Measurements from ENCODE around the gene GALNT13. TPM values are rescaled to one million over a fixed set of nuclear protein-coding genes. Genes with fewer than 3 reads are reported as not detected.

GALNT13 gene
- total RNA-seq, 1 donor from 2014 or later: 0.46 TPM

DNA sequence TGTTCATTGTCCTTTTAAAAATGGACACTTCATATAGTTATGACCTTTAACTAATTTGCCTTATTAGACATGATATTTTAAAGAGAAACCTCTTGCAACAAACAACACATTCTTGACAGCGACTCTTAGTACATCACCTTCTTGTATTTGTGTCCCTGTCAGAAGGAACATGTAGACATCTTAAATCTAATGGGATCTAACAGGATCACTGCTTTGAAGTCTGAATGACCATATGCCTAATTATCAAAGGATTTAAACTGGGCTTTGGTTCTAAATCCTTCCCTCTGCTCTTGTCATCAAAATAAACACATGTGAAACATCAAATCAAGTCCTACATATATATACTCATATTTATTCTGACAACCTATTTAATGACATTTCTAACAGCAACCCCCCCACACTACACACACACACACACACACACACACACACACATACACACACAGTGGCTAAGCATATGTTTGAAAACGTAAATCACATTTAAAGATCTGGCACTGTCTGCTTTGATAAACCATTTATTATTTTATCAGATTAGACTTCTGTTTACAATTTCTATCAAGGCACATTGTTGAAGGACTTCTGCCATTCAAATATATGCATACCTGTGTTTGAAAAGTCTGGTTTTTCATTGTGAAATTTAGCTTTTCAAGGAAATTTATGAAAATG lies 4.2 kb downstream of the GALNT13 start:
- H3K4me3 ChIP-seq (ENCODE audit: low read depth, low read length): no peak overlapping the region
- TF ChIP-seq, protein P1, sequence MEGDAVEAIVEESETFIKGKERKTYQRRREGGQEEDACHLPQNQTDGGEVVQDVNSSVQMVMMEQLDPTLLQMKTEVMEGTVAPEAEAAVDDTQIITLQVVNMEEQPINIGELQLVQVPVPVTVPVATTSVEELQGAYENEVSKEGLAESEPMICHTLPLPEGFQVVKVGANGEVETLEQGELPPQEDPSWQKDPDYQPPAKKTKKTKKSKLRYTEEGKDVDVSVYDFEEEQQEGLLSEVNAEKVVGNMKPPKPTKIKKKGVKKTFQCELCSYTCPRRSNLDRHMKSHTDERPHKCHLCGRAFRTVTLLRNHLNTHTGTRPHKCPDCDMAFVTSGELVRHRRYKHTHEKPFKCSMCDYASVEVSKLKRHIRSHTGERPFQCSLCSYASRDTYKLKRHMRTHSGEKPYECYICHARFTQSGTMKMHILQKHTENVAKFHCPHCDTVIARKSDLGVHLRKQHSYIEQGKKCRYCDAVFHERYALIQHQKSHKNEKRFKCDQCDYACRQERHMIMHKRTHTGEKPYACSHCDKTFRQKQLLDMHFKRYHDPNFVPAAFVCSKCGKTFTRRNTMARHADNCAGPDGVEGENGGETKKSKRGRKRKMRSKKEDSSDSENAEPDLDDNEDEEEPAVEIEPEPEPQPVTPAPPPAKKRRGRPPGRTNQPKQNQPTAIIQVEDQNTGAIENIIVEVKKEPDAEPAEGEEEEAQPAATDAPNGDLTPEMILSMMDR (IDR thresholded peaks at IDR 0.05; ENCODE audit: insufficient read depth, low read length, poor library complexity, severe bottlenecking): no peak

GRCh38 chr2:153880926-153881325 lies 9.2 kb downstream of the GALNT13 start:
- Histone ChIP-seq H3K36me3 (ENCODE audit: control insufficient read depth, insufficient read depth, low read length) (no peaks in the 10 kb centered on the region), H3K4me3 (ENCODE audit: low read depth, low read length) (no peak overlapping the region), H3K27me3 (ENCODE audit: control insufficient read depth, insufficient read depth, low read length) (no peaks in the 10 kb centered on the region)
- TF ChIP-seq, protein P1 (IDR thresholded peaks at IDR 0.05; ENCODE audit: insufficient read depth, low read length, poor library complexity, severe bottlenecking): no peak
- DNase-seq (ENCODE audit: low read depth): no peak

More for the DNA sequence above, 4.2 kb downstream of the GALNT13 start:
- peaks cover 29% of the 10 kb centered on the region for H3K27me3 ChIP-seq (ENCODE audit: control insufficient read depth, insufficient read depth, low read length)
- no peaks in the 10 kb centered on the region for H3K36me3 ChIP-seq (ENCODE audit: control insufficient read depth, insufficient read depth, low read length)
- DNase-seq (ENCODE audit: low read depth): no peak

DNA sequence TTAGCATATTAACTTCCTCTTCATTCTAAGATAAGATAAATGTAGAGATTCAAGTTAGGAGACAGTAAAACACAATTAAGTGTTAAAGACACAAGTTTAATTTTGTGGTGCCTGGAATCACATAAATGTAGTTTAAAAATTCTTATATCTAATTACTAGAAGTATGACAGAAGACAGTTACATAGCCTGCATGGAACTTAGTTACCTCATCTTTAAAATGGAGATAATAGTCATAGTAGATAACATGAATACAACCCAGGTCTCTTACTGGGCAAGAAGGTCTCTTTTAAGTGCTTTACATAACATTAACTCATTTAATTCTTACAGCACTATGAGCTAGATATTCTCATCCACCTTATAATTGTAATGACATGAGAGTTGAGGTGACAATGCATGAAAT lies 15.1 kb downstream of the GALNT13 start:
- no peaks in the 10 kb centered on the region for H3K27me3 ChIP-seq (ENCODE audit: control insufficient read depth, insufficient read depth, low read length)
- DNase-seq (ENCODE audit: low read depth): no peak
- H3K4me3 ChIP-seq (ENCODE audit: low read depth, low read length): no peak overlapping the region
- H3K36me3 ChIP-seq (ENCODE audit: control insufficient read depth, insufficient read depth, low read length): no peaks in the 10 kb centered on the region
- TF ChIP-seq, protein P1 (IDR thresholded peaks at IDR 0.05; ENCODE audit: insufficient read depth, low read length, poor library complexity, severe bottlenecking): no peak

- Histone ChIP-seq H3K4me3 (ENCODE audit: low read depth, low read length) (no peak overlapping the region), H3K27me3 (ENCODE audit: control insufficient read depth, insufficient read depth, low read length) (no peaks in the 10 kb centered on the region), H3K36me3 (ENCODE audit: control insufficient read depth, insufficient read depth, low read length) (no peaks in the 10 kb centered on the region)
- DNase-seq (ENCODE audit: low read depth): no peak
- TF ChIP-seq, protein P1 (IDR thresholded peaks at IDR 0.05; ENCODE audit: insufficient read depth, low read length, poor library complexity, severe bottlenecking): no peak
These were observed 18.9 kb downstream of the GALNT13 start for GRCh38 chr2:153890576-153890975.

- H3K36me3 ChIP-seq (ENCODE audit: control insufficient read depth, insufficient read depth, low read length): no peaks in the 10 kb centered on the region
- H3K27me3 ChIP-seq (ENCODE audit: control insufficient read depth, insufficient read depth, low read length): no peaks in the 10 kb centered on the region
- TF ChIP-seq, protein P1 (IDR thresholded peaks at IDR 0.05; ENCODE audit: insufficient read depth, low read length, poor library complexity, severe bottlenecking): no peak
- no peak overlapping the region for H3K4me3 ChIP-seq (ENCODE audit: low read depth, low read length)
- DNase-seq (ENCODE audit: low read depth): no peak
These were observed 19.3 kb downstream of the GALNT13 start for GRCh38 chr2:153891051-153891450.
